Endothelial cell of umbilical vein (primary cell): ENCODE results near the gene PLIN5. TPM values are rescaled to one million over a fixed set of nuclear protein-coding genes. Genes with fewer than 3 reads are reported as not detected.

Experiments used
- BruUV-seq: library from RNA; stranded (reverse); fragments of 400-500 nt; replicated peaks from 2 replicates; lab custom pipeline; 2021; lab: Mats Ljungman, UMichigan
- CTCF ChIA-PET: fragments of 300-600, 350-600 bp; sonication (Branson Sonifier 250); formaldehyde crosslinking; loops from one replicate; lab custom pipeline; 2021; ENCODE audit warnings: antibody characterized with exemption, inconsistent platforms; lab: Charles Lee
- POLR2A ChIA-PET: fragments of 300-600, 350-600 bp; sonication (Branson Sonifier 250); formaldehyde crosslinking; loops from one replicate; lab custom pipeline; 2021; ENCODE audit warnings: antibody characterized with exemption, inconsistent platforms; lab: Charles Lee
- DNase-seq: peaks from one replicate; pipeline ENCODE4 v3.0.0-alpha.2; 2011; ENCODE audit warnings: low read depth, low spot score
- FAIRE-seq: peaks from 2 replicates; lab custom pipeline; 2011; peaks lifted over from hg19 to GRCh38; lab: Jason Lieb, UNC
- H2AFZ ChIP-seq: 2 replicates; pipeline ENCODE4 v1.6.0; 2012; ENCODE audit warnings: low read depth, low read length, control low read depth, inconsistent platforms
- H3K27ac ChIP-seq: 2 replicates; pipeline ENCODE4 v1.5.1; 2011; ENCODE audit warnings: low read depth, mild to moderate bottlenecking, control low read depth, low read length, moderate library complexity; ENCODE audit not compliant: insufficient read depth
- H3K27me3 ChIP-seq, 2 experiments: 2 replicates each; pipeline versions ENCODE4 v1.6.0 to v1.6.1; 2011; ENCODE audit warnings: low read length in 2 of 2, mixed read lengths in 1 of 2; ENCODE audit not compliant: control insufficient read depth in 2 of 2, insufficient read depth in 2 of 2
- H3K36me3 ChIP-seq, 2 experiments: 2 replicates in 1 of 2; 3 replicates in 1 of 2; pipeline ENCODE4 v1.5.1; 2011; ENCODE audit warnings: low read length in 2 of 2, mild to moderate bottlenecking in 1 of 2, moderate library complexity in 1 of 2; ENCODE audit not compliant: control insufficient read depth in 2 of 2, insufficient read depth in 2 of 2; ENCODE audit errors: extremely low read depth in 1 of 2
- H3K4me1 ChIP-seq: 3 replicates; pipeline ENCODE4 v1.5.1; 2011; ENCODE audit warnings: mild to moderate bottlenecking, low read length; ENCODE audit not compliant: control insufficient read depth, insufficient read depth; ENCODE audit errors: extremely low read depth
- H3K4me2 ChIP-seq: 2 replicates; pipeline ENCODE4 v1.6.1; 2011; ENCODE audit warnings: low read length, control low read depth, mixed read lengths; ENCODE audit not compliant: insufficient read depth
- H3K4me3 ChIP-seq, 3 experiments: fragments of 200-600 bp in 1 of 3; sonication (generic), shearing (Covaris generic) in 1 of 3; replicated peaks in 1 of 3; 2 replicates each; pipeline ENCODE4 v1.5.1; 2011 to 2016; ENCODE audit warnings: control low read depth in 3 of 3, low read length in 3 of 3, mild to moderate bottlenecking in 2 of 3, inconsistent platforms in 1 of 3, low read depth in 1 of 3, moderate library complexity in 1 of 3; ENCODE audit not compliant: insufficient read depth in 1 of 3
- H3K79me2 ChIP-seq: 2 replicates; pipeline ENCODE4 v1.6.0; 2012; ENCODE audit warnings: low read length, inconsistent platforms; ENCODE audit not compliant: control insufficient read depth, insufficient read depth
- H3K9ac ChIP-seq: replicated peaks from 2 replicates; pipeline ENCODE3; 2011; ENCODE audit warnings: low read length, control low read depth; ENCODE audit not compliant: insufficient read depth; ENCODE audit errors: extremely low read depth
- H3K9me1 ChIP-seq: replicated peaks from 3 replicates; pipeline ENCODE4 v1.6.0; 2011; ENCODE audit warnings: mild to moderate bottlenecking, low read length; ENCODE audit not compliant: control insufficient read depth, insufficient read depth; ENCODE audit errors: extremely low read depth
- H3K9me3 ChIP-seq: replicated peaks from 2 replicates; pipeline ENCODE4 v1.5.1; 2012; ENCODE audit warnings: low read length, inconsistent platforms; ENCODE audit not compliant: control insufficient read depth, insufficient read depth
- H4K20me1 ChIP-seq: replicated peaks from 2 replicates; pipeline ENCODE3; 2011; ENCODE audit warnings: mild to moderate bottlenecking, low read length; ENCODE audit not compliant: control insufficient read depth, insufficient read depth; ENCODE audit errors: extremely low read depth
- CTCF ChIP-seq, 2 donors: IDR thresholded peaks; 1 replicate in 1 of 2; 2 replicates in 1 of 2; pipeline ENCODE4 v1.5.1; 2011; ENCODE audit warnings: low read length in 2 of 2, mild to moderate bottlenecking in 2 of 2, moderate library complexity in 2 of 2, control low read depth in 1 of 2, inconsistent platforms in 1 of 2, low read depth in 1 of 2; ENCODE audit not compliant: insufficient read depth in 1 of 2; ENCODE audit errors: extremely low read depth in 1 of 2
- EZH2 ChIP-seq: IDR thresholded peaks from 2 replicates; pipeline ENCODE4 v1.6.1; 2012; ENCODE audit warnings: borderline replicate concordance, low read depth, mild to moderate bottlenecking, moderate library complexity, low read length, inconsistent platforms; ENCODE audit not compliant: severe bottlenecking
- FOS ChIP-seq: IDR thresholded peaks from 2 replicates; pipeline ENCODE4 v1.6.1; 2011; ENCODE audit warnings: mild to moderate bottlenecking, low read length, moderate library complexity, borderline replicate concordance; ENCODE audit not compliant: insufficient read depth
- GATA2 ChIP-seq: IDR thresholded peaks from 2 replicates; pipeline ENCODE4 v1.7.0; 2011; ENCODE audit warnings: low read depth, mild to moderate bottlenecking, moderate library complexity, mixed read lengths, low read length; ENCODE audit not compliant: insufficient read length, insufficient read depth
- JUN ChIP-seq: IDR thresholded peaks from 2 replicates; pipeline ENCODE4 v1.6.1; 2011; ENCODE audit warnings: borderline replicate concordance, low read depth; ENCODE audit not compliant: insufficient read length, insufficient read depth
- MAX ChIP-seq: IDR thresholded peaks from 2 replicates; pipeline ENCODE4 v1.6.1; 2011; ENCODE audit not compliant: insufficient read depth, insufficient read length
- MYC ChIP-seq: IDR thresholded peaks from one replicate; pipeline ENCODE4 v1.6.1; 2011; ENCODE audit warnings: mild to moderate bottlenecking, low read depth, low read length
- POLR2A ChIP-seq: IDR thresholded peaks from 2 replicates; pipeline ENCODE4 v1.6.1; 2012; ENCODE audit warnings: low read depth, mild to moderate bottlenecking, control low read depth, low read length
- POLR2AphosphoS5 ChIP-seq: IDR thresholded peaks from 2 replicates; pipeline ENCODE4 v1.6.1; 2012; ENCODE audit warnings: low read depth, mild to moderate bottlenecking, control low read depth, low read length, moderate library complexity; ENCODE audit not compliant: insufficient read depth
- dilution Hi-C: fragments of 300-500 bp; cut with MboI; formaldehyde crosslinking; loops from one replicate; pipeline ENCODE4 v1.15.0; 2019; ENCODE audit warnings: low sequenced_read_pairs; ENCODE audit not compliant: extremely low pct_ligation_motif_present
- intact Hi-C: fragments of 100-400 bp; cut with micrococcal nuclease; formaldehyde crosslinking; loops from one replicate; pipeline ENCODE4 v1.10.0; 2022
- polyA plus RNA-seq, 4 experiments: library from polyadenylated mRNA; depleted of rRNA in 3 of 4; stranded (reverse) in 3 of 4; unstranded in 1 of 4; fragments of >200 nt; gene quantifications; 2 replicates each; pipeline versions ENCODE4 v1.2.1 to v1.2.3, GENCODE V29; 2011 to 2012; ENCODE audit warnings: missing spikeins in 1 of 4
- total RNA-seq: library from RNA; stranded (reverse); gene quantifications from 2 replicates; pipeline ENCODE4 v1.2.3, GENCODE V29; 2021

PLIN5 gene
- total and polyA plus RNA-seq, 2 donors (not counting 3 experiments of a cell fraction or from before 2014, with no cell fraction given) = 0.17 to 0.24 TPM

- no peak overlapping the region for H2AFZ ChIP-seq
- H3K9ac ChIP-seq = no peak overlapping the region
- H3K4me3 ChIP-seq = no peak overlapping the region
- no peaks in the 10 kb centered on the region for H3K9me1 ChIP-seq
- H3K4me2 ChIP-seq = no peak overlapping the region
- FAIRE-seq (no peak), DNase-seq (no peak)
- H4K20me1 ChIP-seq = no peaks in the 10 kb centered on the region
- peaks cover 3% of the 10 kb centered on the region for H3K4me1 ChIP-seq
- H3K36me3 ChIP-seq = no peaks in the 10 kb centered on the region
- ChIA-PET POLR2A (no interaction called here), CTCF (interaction anchor here (1.5 to 4.1 kb wide), 4 partner anchors 10 to 102 kb away, joined by 6 to 92 read pairs (median 6); no protein-coding TSS in a partner anchor)
- H3K27ac ChIP-seq = no peak overlapping the region
- H3K27me3 ChIP-seq = no peaks in the 10 kb centered on the region
- intact Hi-C loops (no loop called here), dilution Hi-C loops (no loop called here)
- no TSS peak for BruUV-seq
- H3K79me2 ChIP-seq = no peaks in the 10 kb centered on the region
- H3K9me3 ChIP-seq = no peaks in the 10 kb centered on the region
- no peak for TF ChIP-seq MAX
- no peak for TF ChIP-seq EZH2
- TF ChIP-seq POLR2A = no peak
- TF ChIP-seq MYC = no peak
- no peak for TF ChIP-seq POLR2AphosphoS5
- TF ChIP-seq CTCF (IDR thresholded peaks at IDR 0.05; ENCODE audit: extremely low read depth in 1 of 2, insufficient read depth in 1 of 2, low read depth in 1 of 2, low read length in 2 of 2) = no peak
- TF ChIP-seq GATA2 = no peak
- no peak for TF ChIP-seq JUN
- TF ChIP-seq FOS = no peak
Measured at GRCh38 chr19:4533835-4534424, 1.1 kb downstream of the PLIN5 start.
